Esophagus (tissue), 2 donors: ENCODE data around the gene KIR2DL4. TPM values are rescaled to one million over a fixed set of nuclear protein-coding genes. Genes with fewer than 3 reads are reported as not detected.
"Not testable (repeated sequence)": the region's sequence is repeated elsewhere in the genome, so short reads cannot be mapped to it uniquely, and the experiment has no call there.

Source experiments
- H3K27ac ChIP-seq, 2 donors: one replicate each; pipeline ENCODE4 v1.5.1; 2013; ENCODE audit warnings: low read depth in 2 of 2, mild to moderate bottlenecking in 2 of 2, inconsistent platforms in 1 of 2, low read length in 1 of 2, moderate library complexity in 1 of 2
- H3K27me3 ChIP-seq, 2 donors: one replicate each; pipeline ENCODE4 v1.6.1; 2013; ENCODE audit warnings: low read length in 2 of 2, control low read depth in 1 of 2, mild to moderate bottlenecking in 1 of 2; ENCODE audit not compliant: insufficient read depth in 2 of 2, control insufficient read depth in 1 of 2
- H3K36me3 ChIP-seq, 2 donors: one replicate each; pipeline ENCODE4 v1.6.1; 2013; ENCODE audit warnings: low read length in 1 of 2; ENCODE audit not compliant: control insufficient read depth in 2 of 2, insufficient read depth in 2 of 2
- H3K4me1 ChIP-seq, 2 donors: one replicate each; pipeline ENCODE4 v1.6.1; 2013; ENCODE audit warnings: low read length in 1 of 2; ENCODE audit not compliant: control insufficient read depth in 2 of 2, insufficient read depth in 2 of 2
- H3K4me3 ChIP-seq, 2 donors: one replicate each; pipeline ENCODE4 v1.5.1; 2013; ENCODE audit warnings: low read length in 2 of 2, mild to moderate bottlenecking in 2 of 2, low read depth in 1 of 2, moderate library complexity in 1 of 2
- H3K9me3 ChIP-seq, 2 donors: one replicate each; pipeline ENCODE4 v1.6.1; 2013; ENCODE audit warnings: mild to moderate bottlenecking in 2 of 2, low read depth in 1 of 2, low read length in 1 of 2, moderate library complexity in 1 of 2; ENCODE audit not compliant: control insufficient read depth in 2 of 2, insufficient read depth in 1 of 2
- WGBS, 2 donors: extraction: QIAGEN DNeasy Blood & Tissue Kit; methylation state at CpG; one replicate each; pipeline ENCODE4 v1.1.7; 2013; 5-methylcytosine and 5-hydroxymethylcytosine counted together
- polyA plus RNA-seq, 2 donors: library from polyadenylated mRNA; stranded (reverse); fragments of 200-250 nt; gene quantifications; one replicate each; pipeline ENCODE4 v1.2.3, GENCODE V29; 2013
- donor health status: healthy with polysubstance abuse.
- donor health status: Bipolar disorder and iron deficiency.

The KIR2DL4 gene
- polyA plus RNA-seq, 2 donors = not detected

DNA sequence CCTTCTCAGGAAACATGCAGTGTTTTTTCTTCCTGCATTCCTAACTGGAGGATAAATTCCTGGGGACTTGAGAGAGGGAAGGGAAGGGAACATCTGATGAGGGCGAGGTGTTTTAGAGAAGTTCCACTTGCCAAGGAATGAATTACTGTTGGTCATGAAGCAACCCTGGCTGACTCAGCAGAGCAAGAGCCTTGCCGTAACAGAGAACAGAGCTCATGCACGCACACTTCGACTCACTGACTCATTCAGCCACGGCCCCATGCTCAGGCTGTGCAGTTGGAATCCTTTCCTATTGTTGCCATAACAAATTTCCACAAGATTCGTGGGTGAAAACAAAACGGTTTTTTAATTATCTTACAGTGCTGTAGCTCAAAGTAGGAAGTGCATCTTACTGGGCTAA is 21.9 kb downstream of the KIR2DL4 start:
- H3K27ac ChIP-seq, H3K36me3 ChIP-seq, H3K9me3 ChIP-seq, H3K27me3 ChIP-seq, H3K4me1 ChIP-seq, H3K4me3 ChIP-seq: not testable (repeated sequence)
- 55 to 58% methylated on average over 7 of the region's 7 CpGs for WGBS, 2 donors

DNA sequence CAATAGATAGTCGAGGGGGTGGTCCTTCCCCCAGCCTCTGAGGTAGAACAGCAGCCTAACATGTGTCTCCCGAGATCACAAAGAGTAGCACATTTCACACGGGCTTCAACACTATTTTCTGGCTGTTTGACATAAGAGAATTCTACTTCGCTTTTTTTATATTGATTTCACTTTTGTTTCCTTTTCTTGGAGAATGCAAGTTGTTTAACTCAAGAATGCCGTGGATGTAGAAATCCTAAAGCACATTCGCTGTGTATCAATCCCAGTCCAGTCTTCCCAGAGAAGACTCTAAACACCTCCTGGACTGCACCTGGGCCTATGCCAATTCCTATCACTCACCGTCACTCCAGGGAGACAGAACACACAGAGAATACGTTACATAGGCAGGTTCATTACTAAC is 24.7 kb downstream of the KIR2DL4 start:
- H3K4me1 ChIP-seq, H3K36me3 ChIP-seq, H3K27ac ChIP-seq, H3K9me3 ChIP-seq, H3K4me3 ChIP-seq, H3K27me3 ChIP-seq: not testable (repeated sequence)
- WGBS, 2 donors = 73 to 75% methylated on average over 8 of the region's 8 CpGs

DNA sequence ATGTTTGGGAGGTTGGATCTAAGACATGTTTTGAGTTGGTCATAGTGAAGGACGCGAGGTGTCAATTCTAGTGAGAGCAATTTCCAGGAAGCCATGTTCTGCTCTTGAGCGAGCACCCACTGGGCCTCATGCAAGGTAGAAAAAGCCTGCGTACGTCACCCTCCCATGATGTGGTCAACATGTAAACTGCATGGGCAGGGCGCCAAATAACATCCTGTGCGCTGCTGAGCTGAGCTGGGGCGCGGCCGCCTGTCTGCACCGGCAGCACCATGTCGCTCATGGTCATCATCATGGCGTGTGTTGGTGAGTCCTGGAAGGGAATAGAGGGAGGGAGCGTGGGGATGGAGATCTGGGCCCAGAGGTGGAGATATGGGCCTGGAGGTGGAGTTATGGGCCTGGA is 29.1 kb downstream of the KIR2DL4 start, which contains the start of gene KIR2DS4:
Gene KIR2DS4, plus strand, starts transcription at position 181 of the 400 bp plus-strand sequence.
- not testable (repeated sequence) for H3K27ac ChIP-seq, H3K9me3 ChIP-seq, H3K4me1 ChIP-seq, H3K4me3 ChIP-seq, H3K27me3 ChIP-seq, H3K36me3 ChIP-seq
- 87 to 94% methylated on average over 14 of the region's 14 CpGs for WGBS, 2 donors

DNA sequence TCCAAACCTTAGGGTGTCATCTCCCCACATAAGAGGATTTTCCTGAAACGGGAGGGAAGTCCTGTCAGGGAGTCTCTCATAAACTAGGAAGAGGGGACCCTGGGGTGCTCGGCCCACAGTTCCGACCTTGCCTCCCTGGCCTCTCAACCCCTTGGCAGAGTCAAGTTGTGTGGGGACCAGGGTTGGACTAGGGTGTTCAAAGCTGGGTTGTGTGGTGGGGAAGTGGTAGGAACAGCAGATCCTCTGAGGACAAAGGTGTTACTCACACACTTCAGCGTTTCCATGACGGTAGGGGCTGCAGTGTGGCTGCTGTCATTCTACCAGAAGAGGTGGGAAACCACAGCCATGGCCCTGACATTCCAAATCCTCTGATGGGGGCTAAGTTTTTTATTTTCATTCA is 31.7 kb downstream of the KIR2DL4 start:
- H3K27me3 ChIP-seq, H3K4me1 ChIP-seq, H3K27ac ChIP-seq, H3K4me3 ChIP-seq, H3K9me3 ChIP-seq, H3K36me3 ChIP-seq: not testable (repeated sequence)
- 74 to 77% methylated on average over 3 to 5 of the region's 5 CpGs for WGBS, 2 donors

DNA sequence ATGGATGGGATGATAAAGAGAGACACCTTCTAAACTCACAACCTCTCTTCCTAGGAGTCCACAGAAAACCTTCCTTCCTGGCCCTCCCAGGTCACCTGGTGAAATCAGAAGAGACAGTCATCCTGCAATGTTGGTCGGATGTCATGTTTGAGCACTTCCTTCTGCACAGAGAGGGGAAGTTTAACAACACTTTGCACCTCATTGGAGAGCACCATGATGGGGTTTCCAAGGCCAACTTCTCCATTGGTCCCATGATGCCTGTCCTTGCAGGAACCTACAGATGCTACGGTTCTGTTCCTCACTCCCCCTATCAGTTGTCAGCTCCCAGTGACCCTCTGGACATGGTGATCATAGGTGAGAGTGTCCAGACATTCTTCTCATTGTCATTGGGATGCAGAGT is 34.1 kb downstream of the KIR2DL4 start:
- 54 to 58% methylated on average over 2 of the region's 2 CpGs for WGBS, 2 donors
- not testable (repeated sequence) for H3K27ac ChIP-seq, H3K9me3 ChIP-seq, H3K4me3 ChIP-seq, H3K4me1 ChIP-seq, H3K36me3 ChIP-seq, H3K27me3 ChIP-seq

DNA sequence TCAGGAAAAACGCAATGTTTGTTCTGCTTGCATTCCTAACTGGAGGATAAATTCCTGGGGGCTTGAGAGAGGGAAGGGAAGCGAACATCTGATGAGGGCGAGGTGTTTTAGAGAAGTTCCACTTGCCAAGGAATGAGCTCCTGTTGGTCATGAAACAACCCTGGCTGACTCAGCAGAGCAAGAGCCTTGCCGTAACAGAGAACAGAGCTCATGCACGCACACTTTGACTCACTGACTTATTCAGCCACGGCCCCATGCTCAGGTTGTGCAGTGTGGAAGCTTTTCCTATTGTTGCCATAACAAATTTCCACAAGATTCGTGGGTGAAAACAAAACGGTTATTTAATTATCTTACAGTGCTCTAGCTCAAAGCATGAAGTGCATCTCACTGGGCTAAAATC is 39.8 kb downstream of the KIR2DL4 start:
- H3K4me1 ChIP-seq, H3K27me3 ChIP-seq, H3K27ac ChIP-seq, H3K36me3 ChIP-seq, H3K9me3 ChIP-seq, H3K4me3 ChIP-seq: not testable (repeated sequence)
- 69 to 70% methylated on average over 8 of the region's 8 CpGs for WGBS, 2 donors

DNA sequence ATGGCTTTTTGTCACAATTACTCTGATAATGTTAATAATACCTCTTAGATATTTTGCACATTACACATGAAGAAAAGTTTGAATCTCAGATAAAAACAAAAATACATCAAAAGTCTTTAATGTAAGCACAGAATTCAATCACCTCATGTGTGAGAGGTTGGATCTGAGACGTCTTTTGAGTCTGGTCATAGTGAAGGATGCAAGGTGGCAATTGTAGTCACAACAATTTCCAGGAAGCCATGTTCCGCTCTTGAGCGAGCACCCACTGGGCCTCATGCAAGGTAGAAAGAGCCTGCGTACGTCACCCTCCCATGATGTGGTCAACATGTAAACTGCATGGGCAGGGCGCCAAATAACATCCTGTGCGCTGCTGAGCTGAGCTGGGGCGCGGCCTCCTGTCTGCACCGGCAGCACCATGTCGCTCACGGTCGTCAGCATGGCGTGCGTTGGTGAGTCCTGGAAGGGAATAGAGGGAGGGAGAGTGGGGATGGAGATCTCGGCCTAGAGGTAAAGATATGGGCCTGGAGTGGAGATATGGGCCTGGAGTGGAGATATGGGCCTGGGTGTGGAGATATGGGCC is 46.7 kb downstream of the KIR2DL4 start, which contains the start of gene KIR3DL2:
Gene KIR3DL2, plus strand, starts transcription at position 383 of the 580 bp plus-strand sequence. Its CDS starts 33 bp downstream, at position 416.
- H3K27me3 ChIP-seq, H3K36me3 ChIP-seq, H3K4me3 ChIP-seq, H3K9me3 ChIP-seq, H3K27ac ChIP-seq, H3K4me1 ChIP-seq: not testable (repeated sequence)
- WGBS, 2 donors = 85 to 87% methylated on average over 14 to 16 of the region's 16 CpGs

DNA sequence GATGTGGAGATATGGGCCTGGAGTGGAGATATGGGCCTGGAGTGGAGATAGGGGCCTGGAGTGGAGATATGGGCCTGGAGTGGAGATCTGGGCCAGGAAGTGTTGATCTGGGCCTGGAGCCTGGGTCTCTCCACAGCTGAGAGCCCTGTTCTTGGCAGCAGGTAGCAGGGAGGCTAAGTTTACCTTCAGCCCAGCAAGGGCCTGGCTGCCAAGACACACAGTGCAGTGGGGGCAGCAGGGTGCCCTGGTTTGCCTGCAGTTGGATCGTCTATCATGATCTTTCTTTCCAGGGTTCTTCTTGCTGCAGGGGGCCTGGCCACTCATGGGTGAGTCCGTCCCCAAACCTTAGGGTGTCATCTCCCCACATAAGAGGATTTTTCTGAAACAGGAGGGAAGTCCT is 47.5 kb downstream of the KIR2DL4 start:
- Histone ChIP-seq H3K27me3 (no peaks in the 10 kb centered on the region), H3K4me1 (no peaks in the 10 kb centered on the region), H3K36me3 (no peaks in the 10 kb centered on the region), H3K4me3 (no peak overlapping the region), H3K9me3 (peaks cover 0 to 2% of the 10 kb centered on the region in 2 donors), H3K27ac (no peak overlapping the region)
- WGBS, 2 donors = 43 to 58% methylated on average over 2 of the region's 2 CpGs

DNA sequence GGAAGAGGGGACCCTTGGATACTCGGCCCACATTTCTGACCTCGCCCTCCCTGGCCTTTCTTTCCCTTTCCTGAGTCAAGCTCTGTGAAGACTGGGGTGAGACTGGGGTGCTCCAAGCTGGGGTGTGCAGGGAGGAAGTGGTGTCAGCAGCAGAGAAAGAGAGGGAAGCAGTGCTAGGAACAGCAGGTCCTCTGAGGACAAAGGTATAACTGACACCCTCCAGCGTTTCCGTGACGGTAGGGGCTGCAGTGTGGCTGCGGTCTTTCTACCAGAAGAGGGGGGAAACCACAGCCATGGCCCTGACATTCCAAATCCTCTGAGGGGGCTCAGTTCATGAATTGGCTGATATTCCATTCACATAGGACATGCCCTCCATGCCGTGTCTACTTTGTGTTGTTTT is 47.9 kb downstream of the KIR2DL4 start:
- no peaks in the 10 kb centered on the region for H3K27me3 ChIP-seq
- WGBS, 2 donors = 74 to 84% methylated on average over 7 of the region's 7 CpGs
- H3K4me3 ChIP-seq = no peak overlapping the region
- no peak overlapping the region for H3K27ac ChIP-seq
- H3K9me3 ChIP-seq = peaks cover 0 to 2% of the 10 kb centered on the region in 2 donors
- H3K4me1 ChIP-seq = no peaks in the 10 kb centered on the region
- no peaks in the 10 kb centered on the region for H3K36me3 ChIP-seq

DNA sequence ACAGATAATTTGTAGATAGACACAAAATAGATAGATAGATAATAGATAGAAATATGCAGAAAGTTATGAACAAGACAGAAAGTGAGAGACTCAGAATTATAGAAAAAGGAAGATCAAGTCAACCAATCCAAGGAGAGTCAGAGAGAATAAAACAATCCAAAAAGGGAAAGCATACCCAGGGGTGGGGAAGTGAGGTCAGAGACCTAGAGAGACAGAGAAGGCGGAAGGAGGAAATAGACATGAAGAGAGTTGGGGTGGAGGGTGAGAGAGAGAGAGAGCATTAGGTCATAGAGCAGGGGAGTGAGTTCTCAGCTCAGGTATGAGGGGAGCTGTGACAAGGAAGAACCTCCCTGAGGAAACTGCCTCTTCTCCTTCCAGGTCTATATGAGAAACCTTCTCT is 51.8 kb downstream of the KIR2DL4 start:
- not testable (repeated sequence) for H3K9me3 ChIP-seq, H3K27me3 ChIP-seq, H3K4me1 ChIP-seq, H3K4me3 ChIP-seq, H3K27ac ChIP-seq, H3K36me3 ChIP-seq
- WGBS, 2 donors = 61 to 67% methylated on average over 1 of the region's 1 CpG
